Heart left ventricle (tissue), 13 donors: ENCODE results near the gene FSD1.

ENCODE experiments used
- POLR2A ChIP-seq, 2 donors: fragments of 450-650 bp; IDR thresholded peaks; one replicate each; pipeline ENCODE4 v1.6.1; 2017; ENCODE audit warnings: antibody characterized with exemption in 2 of 2, mild to moderate bottlenecking in 2 of 2, moderate library complexity in 2 of 2
- TF ChIP-seq, protein P1 (sequence below), 12 donors: fragments of 200-600 bp; sonication (generic) in 4 of 12; IDR thresholded peaks; one replicate each; pipeline versions ENCODE4 v1.5.0 to v1.8.0; 2018 to 2022; ENCODE audit warnings: antibody characterized with exemption in 12 of 12, mild to moderate bottlenecking in 5 of 12
- donor health status: ischemic (EF 13 %, LVEDD 7.1; RV severe dilation, severe dysfunction).
- donor health status: DM: no; HTN: yes; CAD: no.
- donor health status: DM: no; HTN: no; CAD: no.
- donor health status: ischemic (EF 25% LVEDD 6.9; RV normal size, moderate dysfunction).
- donor health status: ischemic (EF 25% LVEDD 5.7; RV mildly dilated, moderate dysfunction).
- donor health status: ischemic (EF 35%, LVEDD 5.7; RV mildly dilated, moderate dysfunction).
- donor health status: nonischemic (EF 11% LVEDD 7.7; RV severe dilation, severe dysfunction).
- donor health status: DM: yes; HTN: yes; CAD: no.
- donor health status: PGD.
- donor health status: ischemic (EF 29% LVEDD 5.4; RV normal size, mild dysfunction).
- donor health status: nonischemic (EF 23%, LVEDD 6.1; RV moderate dilation, normal function).

DNA sequence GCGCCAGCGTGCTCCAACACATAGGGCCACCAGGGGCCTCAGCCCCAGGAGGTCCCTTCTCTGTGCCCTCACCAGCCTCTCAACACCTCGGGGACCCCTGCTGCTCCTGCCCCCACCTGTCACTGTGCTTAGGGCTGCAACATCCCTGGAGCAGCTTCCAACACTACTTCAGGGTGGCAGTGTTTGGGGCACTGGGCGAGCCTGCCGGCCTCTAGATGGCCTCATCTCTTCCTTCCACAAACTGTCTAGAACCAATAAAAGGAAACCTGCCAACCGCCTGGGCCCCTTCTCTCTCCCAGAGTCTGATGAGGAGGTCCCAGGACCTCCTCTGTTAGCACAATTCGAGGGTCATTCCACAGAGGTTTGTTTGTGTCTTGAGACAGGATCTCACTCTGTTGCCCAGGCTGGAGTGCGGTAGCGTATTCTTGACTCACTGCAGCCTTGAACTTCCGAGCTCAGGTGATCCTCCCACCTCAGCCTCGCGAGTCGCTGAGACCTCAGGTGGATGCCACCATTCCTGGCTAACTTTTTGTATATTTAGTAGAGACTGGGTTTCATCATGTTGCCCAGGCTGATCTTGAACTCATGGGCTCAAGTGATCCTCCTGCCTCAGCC, 35.5 kb upstream of the FSD1 start:
- TF ChIP-seq, protein P1, sequence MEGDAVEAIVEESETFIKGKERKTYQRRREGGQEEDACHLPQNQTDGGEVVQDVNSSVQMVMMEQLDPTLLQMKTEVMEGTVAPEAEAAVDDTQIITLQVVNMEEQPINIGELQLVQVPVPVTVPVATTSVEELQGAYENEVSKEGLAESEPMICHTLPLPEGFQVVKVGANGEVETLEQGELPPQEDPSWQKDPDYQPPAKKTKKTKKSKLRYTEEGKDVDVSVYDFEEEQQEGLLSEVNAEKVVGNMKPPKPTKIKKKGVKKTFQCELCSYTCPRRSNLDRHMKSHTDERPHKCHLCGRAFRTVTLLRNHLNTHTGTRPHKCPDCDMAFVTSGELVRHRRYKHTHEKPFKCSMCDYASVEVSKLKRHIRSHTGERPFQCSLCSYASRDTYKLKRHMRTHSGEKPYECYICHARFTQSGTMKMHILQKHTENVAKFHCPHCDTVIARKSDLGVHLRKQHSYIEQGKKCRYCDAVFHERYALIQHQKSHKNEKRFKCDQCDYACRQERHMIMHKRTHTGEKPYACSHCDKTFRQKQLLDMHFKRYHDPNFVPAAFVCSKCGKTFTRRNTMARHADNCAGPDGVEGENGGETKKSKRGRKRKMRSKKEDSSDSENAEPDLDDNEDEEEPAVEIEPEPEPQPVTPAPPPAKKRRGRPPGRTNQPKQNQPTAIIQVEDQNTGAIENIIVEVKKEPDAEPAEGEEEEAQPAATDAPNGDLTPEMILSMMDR (IDR thresholded peaks at IDR 0.05) = no peak
- no peak for TF ChIP-seq POLR2A (IDR thresholded peaks at IDR 0.05)
